Tibial artery (tissue), 4 donors: Measurements from ENCODE around the gene VTI1A.

Experiments used
- DNase-seq, 2 donors: peaks; one replicate each; pipeline ENCODE4 v3.0.0-alpha.2; 2019
- H3K27ac ChIP-seq, 2 donors: fragments of 200-600 bp; sonication (generic) in 1 of 2; 1 replicate in 1 of 2; 2 replicates in 1 of 2; pipeline ENCODE4 v1.5.1; 2018 to 2019; ENCODE audit warnings: mild to moderate bottlenecking in 1 of 2
- H3K27me3 ChIP-seq, 2 donors: fragments of 200-600 bp; sonication (generic) in 1 of 2; one replicate each; pipeline versions ENCODE4 v1.5.1 to v1.6.0; 2016 to 2019
- H3K36me3 ChIP-seq, 3 donors: fragments of 200-600 bp; sonication (generic) in 2 of 3; one replicate each; pipeline ENCODE4 v1.5.1; 2016 to 2019; ENCODE audit warnings: mild to moderate bottlenecking in 2 of 3
- H3K4me1 ChIP-seq, 4 donors: fragments of 200-600 bp; sonication (generic) in 2 of 4; 1 replicate in 3 of 4; 2 replicates in 1 of 4; pipeline ENCODE4 v1.5.1; 2016 to 2019
- H3K4me3 ChIP-seq, 2 donors: fragments of 200-600 bp; sonication (generic) in 1 of 2; 1 replicate in 1 of 2; 2 replicates in 1 of 2; pipeline ENCODE4 v1.5.1; 2018 to 2019; ENCODE audit warnings: mild to moderate bottlenecking in 2 of 2
- H3K9me3 ChIP-seq, 3 donors: fragments of 200-600 bp; sonication (generic) in 1 of 3; one replicate each; pipeline ENCODE4 v1.5.1; 2016 to 2019
- intact Hi-C: fragments of 100-400 bp; cut with DNase I; formaldehyde crosslinking; loops from one replicate; pipeline ENCODE4 v1.15.0; 2023; ENCODE audit warnings: low total_unique reads
- TF ChIP-seq, protein P1 (sequence below), 2 experiments: fragments of 200-600 bp in 1 of 2; fragments of 450-650 bp in 1 of 2; IDR thresholded peaks; one replicate each; pipeline ENCODE4 v1.5.1; 2017 to 2019; ENCODE audit warnings: antibody characterized with exemption in 2 of 2, mild to moderate bottlenecking in 1 of 2, moderate library complexity in 1 of 2

VTI1A gene

DNA sequence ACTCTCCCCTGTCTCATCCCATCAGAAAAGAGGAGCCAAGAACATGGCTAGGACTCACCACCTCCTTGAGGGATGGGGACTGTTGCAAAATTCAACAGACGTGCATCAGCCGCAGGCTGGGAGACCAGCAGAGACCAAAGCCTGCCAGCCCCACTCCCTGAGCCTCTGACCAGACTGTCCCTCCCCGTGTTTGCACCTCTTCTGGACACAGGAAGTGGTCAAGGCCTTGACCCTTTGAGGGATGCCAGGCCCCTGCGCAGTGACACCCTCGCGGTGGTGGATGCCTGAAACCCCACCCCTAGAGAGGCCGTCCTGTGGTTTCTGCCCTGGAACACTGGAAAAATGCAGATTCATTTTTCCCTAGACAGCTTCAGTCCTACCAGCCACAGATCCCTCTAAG, 374.6 kb downstream of the VTI1A start:
- intact Hi-C loops, result no loop called here
- H3K27ac ChIP-seq, result no peak overlapping the region
- H3K4me1 ChIP-seq, result peaks cover 0 to 7% (median 3%) of the 10 kb centered on the region in 4 donors
- no peak overlapping the region for H3K4me3 ChIP-seq
- no peaks in the 10 kb centered on the region for H3K36me3 ChIP-seq
- no peak for DNase-seq
- no peaks in the 10 kb centered on the region for H3K27me3 ChIP-seq
- TF ChIP-seq, protein P1, sequence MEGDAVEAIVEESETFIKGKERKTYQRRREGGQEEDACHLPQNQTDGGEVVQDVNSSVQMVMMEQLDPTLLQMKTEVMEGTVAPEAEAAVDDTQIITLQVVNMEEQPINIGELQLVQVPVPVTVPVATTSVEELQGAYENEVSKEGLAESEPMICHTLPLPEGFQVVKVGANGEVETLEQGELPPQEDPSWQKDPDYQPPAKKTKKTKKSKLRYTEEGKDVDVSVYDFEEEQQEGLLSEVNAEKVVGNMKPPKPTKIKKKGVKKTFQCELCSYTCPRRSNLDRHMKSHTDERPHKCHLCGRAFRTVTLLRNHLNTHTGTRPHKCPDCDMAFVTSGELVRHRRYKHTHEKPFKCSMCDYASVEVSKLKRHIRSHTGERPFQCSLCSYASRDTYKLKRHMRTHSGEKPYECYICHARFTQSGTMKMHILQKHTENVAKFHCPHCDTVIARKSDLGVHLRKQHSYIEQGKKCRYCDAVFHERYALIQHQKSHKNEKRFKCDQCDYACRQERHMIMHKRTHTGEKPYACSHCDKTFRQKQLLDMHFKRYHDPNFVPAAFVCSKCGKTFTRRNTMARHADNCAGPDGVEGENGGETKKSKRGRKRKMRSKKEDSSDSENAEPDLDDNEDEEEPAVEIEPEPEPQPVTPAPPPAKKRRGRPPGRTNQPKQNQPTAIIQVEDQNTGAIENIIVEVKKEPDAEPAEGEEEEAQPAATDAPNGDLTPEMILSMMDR (IDR thresholded peaks at IDR 0.05), result no peak
- H3K9me3 ChIP-seq, result no peaks in the 10 kb centered on the region

DNA sequence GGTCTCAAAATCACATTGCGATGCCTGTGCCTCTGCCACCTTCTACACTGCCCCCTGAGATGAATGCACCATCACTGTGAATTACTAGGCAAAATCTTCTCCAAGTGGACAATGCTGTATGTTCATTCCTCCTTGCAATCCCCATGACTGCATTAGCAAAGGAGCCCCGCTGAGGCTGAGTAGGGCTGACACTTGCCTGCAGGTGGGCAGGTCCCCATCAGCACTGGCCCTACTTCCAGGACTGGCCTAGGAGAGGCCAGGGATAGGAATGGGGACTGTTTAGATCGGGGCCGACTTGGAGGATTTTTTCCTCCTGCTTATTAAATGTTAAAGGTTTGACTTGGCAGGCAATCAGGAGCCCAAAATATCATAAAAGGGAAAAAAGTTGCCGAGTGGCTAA, 376.0 kb downstream of the VTI1A start:
- H3K27me3 ChIP-seq, result no peaks in the 10 kb centered on the region
- no peak for DNase-seq
- H3K36me3 ChIP-seq, result no peaks in the 10 kb centered on the region
- intact Hi-C loops, result no loop called here
- TF ChIP-seq, protein P1 (IDR thresholded peaks at IDR 0.05), result no peak
- peaks cover 0 to 7% (median 3%) of the 10 kb centered on the region in 4 donors for H3K4me1 ChIP-seq
- H3K27ac ChIP-seq, result no peak overlapping the region
- H3K4me3 ChIP-seq, result no peak overlapping the region
- no peaks in the 10 kb centered on the region for H3K9me3 ChIP-seq

DNA sequence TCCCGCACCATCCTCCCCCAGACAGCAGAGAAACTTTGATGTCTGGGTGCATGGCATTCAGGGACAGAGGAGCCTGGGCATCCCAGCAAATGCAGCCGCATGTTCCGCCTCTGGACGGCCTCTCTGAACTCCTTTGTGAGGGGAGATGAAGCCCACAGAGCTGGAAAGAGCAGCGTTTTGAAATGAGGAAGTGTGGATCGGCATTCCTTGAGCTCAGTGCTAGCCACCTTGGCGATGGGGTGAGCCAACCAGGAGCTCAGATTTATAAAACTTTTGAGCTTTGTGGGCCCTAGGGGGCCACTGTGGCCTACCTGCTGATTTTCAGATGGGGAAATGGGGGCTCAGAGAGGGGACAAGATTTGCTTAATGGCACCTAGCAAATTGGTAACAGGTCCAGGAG, 376.6 kb downstream of the VTI1A start:
- H3K27me3 ChIP-seq, result no peaks in the 10 kb centered on the region
- H3K9me3 ChIP-seq, result no peaks in the 10 kb centered on the region
- no peak for DNase-seq
- no peak overlapping the region for H3K4me3 ChIP-seq
- intact Hi-C loops, result no loop called here
- TF ChIP-seq, protein P1 (IDR thresholded peaks at IDR 0.05), result no peak
- H3K4me1 ChIP-seq, result peaks cover 0 to 7% (median 3%) of the 10 kb centered on the region in 4 donors
- H3K36me3 ChIP-seq, result no peaks in the 10 kb centered on the region
- no peak overlapping the region for H3K27ac ChIP-seq

DNA sequence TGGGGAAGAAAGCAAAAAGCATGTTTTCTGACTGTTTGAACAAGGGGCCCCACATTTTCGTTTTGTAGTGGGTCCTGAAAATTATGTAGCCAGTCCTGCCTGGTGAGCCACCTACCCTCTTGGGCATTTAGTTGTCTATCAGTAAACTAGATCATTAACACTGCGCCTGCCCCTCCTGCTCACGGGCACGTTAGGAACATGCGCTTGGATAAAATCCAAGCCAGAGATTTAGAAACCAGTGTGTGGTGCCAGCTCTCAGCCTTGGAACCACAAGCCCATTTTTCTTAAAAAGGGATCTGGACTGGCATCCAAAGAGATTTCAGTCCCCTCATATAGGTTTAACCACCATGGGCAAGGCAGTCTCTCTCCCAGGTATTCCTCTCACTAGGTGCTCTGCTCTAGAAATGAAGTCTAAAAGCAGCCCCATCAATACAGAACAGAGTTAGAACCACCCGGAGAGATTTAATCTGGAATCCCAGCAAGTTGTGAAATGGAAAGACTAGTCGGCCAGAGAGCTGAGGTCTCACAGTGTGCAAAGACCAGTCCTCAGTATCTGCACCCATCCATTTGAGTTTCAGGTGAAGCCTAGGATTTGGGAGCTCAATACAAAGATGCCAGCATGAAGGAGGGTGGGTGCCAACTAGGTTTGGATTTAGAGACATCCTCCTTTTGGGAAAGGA, 379.1 kb downstream of the VTI1A start:
- no peak for DNase-seq
- H3K36me3 ChIP-seq, result no peaks in the 10 kb centered on the region
- H3K4me1 ChIP-seq, result peaks cover 0 to 7% (median 3%) of the 10 kb centered on the region in 4 donors
- H3K4me3 ChIP-seq, result peak overlapping the region in 1 of 2 donors; percentile 7
- H3K9me3 ChIP-seq, result no peaks in the 10 kb centered on the region
- no peaks in the 10 kb centered on the region for H3K27me3 ChIP-seq
- intact Hi-C loops, result no loop called here
- TF ChIP-seq, protein P1 (IDR thresholded peaks at IDR 0.05), result no peak
- no peak overlapping the region for H3K27ac ChIP-seq

DNA sequence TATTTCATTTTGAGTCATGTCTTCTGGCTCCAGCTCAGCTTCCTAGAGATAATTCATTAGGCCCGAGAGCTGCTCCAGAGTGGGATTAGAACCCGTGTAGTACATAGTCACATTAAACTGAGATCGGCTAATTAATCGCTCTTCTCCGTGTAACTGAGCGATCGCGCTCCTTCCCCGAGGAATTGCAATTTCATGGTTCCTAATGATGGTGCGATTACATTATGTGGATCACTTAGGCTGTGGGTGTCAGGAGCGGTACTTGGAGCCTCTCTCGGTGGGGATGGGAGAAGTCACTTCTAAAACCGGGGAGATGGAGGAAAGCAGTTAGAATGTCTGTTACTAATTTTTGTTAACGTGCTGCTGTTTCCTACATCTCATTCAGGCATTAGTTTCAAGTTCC, 380.1 kb downstream of the VTI1A start:
- intact Hi-C loops, result no loop called here
- Histone ChIP-seq H3K9me3 (no peaks in the 10 kb centered on the region), H3K4me1 (peaks cover 0 to 7% (median 3%) of the 10 kb centered on the region in 4 donors), H3K36me3 (no peaks in the 10 kb centered on the region), H3K4me3 (no peak overlapping the region), H3K27ac (no peak overlapping the region), H3K27me3 (no peaks in the 10 kb centered on the region)
- TF ChIP-seq, protein P1 (IDR thresholded peaks at IDR 0.05), result no peak
- no peak for DNase-seq
